ENCODE data around the gene IFI27L1. TPM values are rescaled to one million over a fixed set of nuclear protein-coding genes. Genes with fewer than 3 reads are reported as not detected.

The IFI27L1 gene
- total and polyA plus RNA-seq, 2 experiments from 2014 or later: 9.7 to 28.6 TPM

DNA sequence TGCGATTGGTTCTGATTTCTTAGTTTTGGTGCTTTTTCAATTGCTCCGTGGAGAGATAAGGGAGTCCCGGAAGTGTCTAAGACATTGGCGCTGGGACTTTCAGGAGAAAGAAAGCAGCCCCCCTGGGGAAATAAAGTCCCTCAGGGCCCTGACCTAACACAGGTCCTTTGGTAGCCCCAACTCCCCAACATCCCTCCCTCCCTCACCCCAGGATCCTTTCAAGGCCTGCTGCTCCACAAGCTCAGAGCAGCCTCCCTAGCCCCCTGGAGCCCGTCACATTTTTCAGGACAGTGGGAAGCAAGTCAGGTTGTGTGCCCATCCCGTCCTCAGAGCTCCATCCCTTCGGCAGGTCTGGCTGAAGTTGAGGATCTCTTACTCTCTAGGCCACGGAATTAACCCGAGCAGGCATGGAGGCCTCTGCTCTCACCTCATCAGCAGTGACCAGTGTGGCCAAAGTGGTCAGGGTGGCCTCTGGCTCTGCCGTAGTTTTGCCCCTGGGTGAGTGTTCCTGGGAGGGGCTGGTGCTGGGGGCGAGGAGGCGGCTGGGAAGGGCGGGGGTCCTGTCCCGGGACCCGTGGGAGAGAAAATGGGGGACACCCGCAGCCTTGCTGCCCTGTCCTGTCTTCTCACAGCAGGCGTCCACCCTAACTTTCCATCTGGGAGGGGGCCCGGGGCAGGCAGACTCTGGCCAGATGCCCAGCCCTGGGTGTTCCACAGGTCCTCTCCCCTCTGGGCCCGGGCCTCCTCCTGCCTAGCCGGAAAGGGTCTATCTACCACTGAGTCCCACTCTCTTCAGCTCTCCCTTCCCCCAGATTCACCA lies 30.4 kb downstream of the IFI27L1 start:
- H3K4me2 ChIP-seq: no peak overlapping the region
- H3K4me3 ChIP-seq: no peak overlapping the region
- DNase-seq (ENCODE audit: low spot score) (no peak), ATAC-seq (no peak)
- no peaks in the 10 kb centered on the region for H3K9me3 Mint-ChIP-seq
- H3K27ac Mint-ChIP-seq: no peak overlapping the region
- no peaks in the 10 kb centered on the region for H3K4me1 ChIP-seq (ENCODE audit: insufficient read depth)
- no peak overlapping the region for H3K27ac ChIP-seq (ENCODE audit: low read depth)
- H2AFZ ChIP-seq: no peak overlapping the region
- no peaks in the 10 kb centered on the region for H3K79me2 ChIP-seq (replicated peaks; ENCODE audit: insufficient read depth)
- peaks cover 1% of the 10 kb centered on the region for H3K27me3 Mint-ChIP-seq (ENCODE audit: insufficient read depth, low read depth, poor library complexity)
- no peak overlapping the region for H3K4me3 Mint-ChIP-seq
- H3K27me3 ChIP-seq (ENCODE audit: insufficient read depth): no peaks in the 10 kb centered on the region
- H3K4me1 Mint-ChIP-seq: peaks cover 15% of the 10 kb centered on the region
- TF ChIP-seq STAT1 (IDR thresholded peaks at IDR 0.05; ENCODE audit: unreplicated experiment) (no peak), CREB1 (CRISPR knock-in tag; IDR thresholded peaks at IDR 0.05; ENCODE audit: low read depth) (no peak)
- TF ChIP-seq, protein P1, sequence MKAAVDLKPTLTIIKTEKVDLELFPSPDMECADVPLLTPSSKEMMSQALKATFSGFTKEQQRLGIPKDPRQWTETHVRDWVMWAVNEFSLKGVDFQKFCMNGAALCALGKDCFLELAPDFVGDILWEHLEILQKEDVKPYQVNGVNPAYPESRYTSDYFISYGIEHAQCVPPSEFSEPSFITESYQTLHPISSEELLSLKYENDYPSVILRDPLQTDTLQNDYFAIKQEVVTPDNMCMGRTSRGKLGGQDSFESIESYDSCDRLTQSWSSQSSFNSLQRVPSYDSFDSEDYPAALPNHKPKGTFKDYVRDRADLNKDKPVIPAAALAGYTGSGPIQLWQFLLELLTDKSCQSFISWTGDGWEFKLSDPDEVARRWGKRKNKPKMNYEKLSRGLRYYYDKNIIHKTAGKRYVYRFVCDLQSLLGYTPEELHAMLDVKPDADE (IDR thresholded peaks at IDR 0.05): no peak
- H3K9me2 ChIP-seq (ENCODE audit: insufficient read depth): no peaks in the 10 kb centered on the region
- no peaks in the 10 kb centered on the region for H3K36me3 ChIP-seq (ENCODE audit: insufficient read depth)
- no peaks in the 10 kb centered on the region for H4K20me1 ChIP-seq (replicated peaks; ENCODE audit: insufficient read depth)
- H3K36me3 Mint-ChIP-seq (ENCODE audit: low read depth): no peaks in the 10 kb centered on the region
- H3F3A ChIP-seq (replicated peaks; ENCODE audit: low read depth): no peaks in the 10 kb centered on the region

DNA sequence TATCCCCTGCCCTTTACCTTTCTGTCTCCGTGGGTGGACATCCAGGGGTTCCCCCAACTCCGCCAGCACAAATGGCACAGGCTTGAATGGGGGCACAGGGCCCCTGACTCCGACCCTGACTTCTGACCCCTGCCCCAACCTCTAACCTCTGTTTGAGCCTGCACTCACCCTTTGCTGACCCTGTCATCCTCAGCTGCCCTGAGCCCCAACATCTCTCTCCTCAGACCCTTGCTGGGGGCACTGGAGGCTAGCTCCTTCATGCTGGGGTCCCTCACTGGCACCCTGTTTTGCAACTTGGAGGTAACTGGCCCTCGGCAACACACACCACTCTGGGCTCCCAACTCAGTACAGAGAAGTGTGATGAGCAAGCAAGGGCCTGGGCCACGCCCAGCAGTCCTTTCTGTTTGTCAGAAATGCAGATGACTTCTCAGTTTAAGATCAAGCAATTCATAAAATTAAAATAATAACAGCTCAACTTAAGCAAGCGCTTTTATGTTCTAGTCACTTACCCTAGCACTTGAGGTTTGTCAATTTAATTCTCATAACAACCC lies 31.5 kb downstream of the IFI27L1 start:
- ATAC-seq (no peak), DNase-seq (ENCODE audit: low spot score) (no peak)
- no peak overlapping the region for H3K4me3 ChIP-seq
- Mint-ChIP-seq H3K9me3 (no peaks in the 10 kb centered on the region), H3K36me3 (ENCODE audit: low read depth) (no peaks in the 10 kb centered on the region), H3K27ac (no peak overlapping the region), H3K27me3 (ENCODE audit: insufficient read depth, low read depth, poor library complexity) (peaks cover 1% of the 10 kb centered on the region), H3K4me3 (no peak overlapping the region), H3K4me1 (peaks cover 15% of the 10 kb centered on the region)
- no peaks in the 10 kb centered on the region for H4K20me1 ChIP-seq (replicated peaks; ENCODE audit: insufficient read depth)
- no peak overlapping the region for H2AFZ ChIP-seq
- H3F3A ChIP-seq (replicated peaks; ENCODE audit: low read depth): no peaks in the 10 kb centered on the region
- TF ChIP-seq STAT1 (IDR thresholded peaks at IDR 0.05; ENCODE audit: unreplicated experiment): no peak
- TF ChIP-seq JUNB (IDR thresholded peaks at IDR 0.05; ENCODE audit: unreplicated experiment): no peak
- no peak for TF ChIP-seq EZH2phosphoT487 (IDR thresholded peaks at IDR 0.05; ENCODE audit: unreplicated experiment)
- no peak for TF ChIP-seq CREB1 (CRISPR knock-in tag; IDR thresholded peaks at IDR 0.05; ENCODE audit: low read depth)
- no peak for TF ChIP-seq ZNF114 (CRISPR knock-in tag; IDR thresholded peaks at IDR 0.05)
- no peak for TF ChIP-seq POLR2AphosphoS5 (IDR thresholded peaks at IDR 0.05; ENCODE audit: low read depth)
- TF ChIP-seq NANOG (IDR thresholded peaks at IDR 0.05; ENCODE audit: borderline replicate concordance): no peak
- TF ChIP-seq, protein P2, sequence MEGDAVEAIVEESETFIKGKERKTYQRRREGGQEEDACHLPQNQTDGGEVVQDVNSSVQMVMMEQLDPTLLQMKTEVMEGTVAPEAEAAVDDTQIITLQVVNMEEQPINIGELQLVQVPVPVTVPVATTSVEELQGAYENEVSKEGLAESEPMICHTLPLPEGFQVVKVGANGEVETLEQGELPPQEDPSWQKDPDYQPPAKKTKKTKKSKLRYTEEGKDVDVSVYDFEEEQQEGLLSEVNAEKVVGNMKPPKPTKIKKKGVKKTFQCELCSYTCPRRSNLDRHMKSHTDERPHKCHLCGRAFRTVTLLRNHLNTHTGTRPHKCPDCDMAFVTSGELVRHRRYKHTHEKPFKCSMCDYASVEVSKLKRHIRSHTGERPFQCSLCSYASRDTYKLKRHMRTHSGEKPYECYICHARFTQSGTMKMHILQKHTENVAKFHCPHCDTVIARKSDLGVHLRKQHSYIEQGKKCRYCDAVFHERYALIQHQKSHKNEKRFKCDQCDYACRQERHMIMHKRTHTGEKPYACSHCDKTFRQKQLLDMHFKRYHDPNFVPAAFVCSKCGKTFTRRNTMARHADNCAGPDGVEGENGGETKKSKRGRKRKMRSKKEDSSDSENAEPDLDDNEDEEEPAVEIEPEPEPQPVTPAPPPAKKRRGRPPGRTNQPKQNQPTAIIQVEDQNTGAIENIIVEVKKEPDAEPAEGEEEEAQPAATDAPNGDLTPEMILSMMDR (conservative IDR thresholded peaks at IDR 0.05; ENCODE audit: low read depth in 2 of 2): no peak
- TF ChIP-seq EZH2 (IDR thresholded peaks at IDR 0.05; ENCODE audit: low read depth, unreplicated experiment): no peak
- no peaks in the 10 kb centered on the region for H3K9me2 ChIP-seq (ENCODE audit: insufficient read depth)
- H3K27me3 ChIP-seq (ENCODE audit: insufficient read depth): no peaks in the 10 kb centered on the region
- no peaks in the 10 kb centered on the region for H3K4me1 ChIP-seq (ENCODE audit: insufficient read depth)
- no peaks in the 10 kb centered on the region for H3K79me2 ChIP-seq (replicated peaks; ENCODE audit: insufficient read depth)
- no peaks in the 10 kb centered on the region for H3K36me3 ChIP-seq (ENCODE audit: insufficient read depth)
- no peak overlapping the region for H3K27ac ChIP-seq (ENCODE audit: low read depth)
- no peak overlapping the region for H3K4me2 ChIP-seq

Data from GM23338 (cell line).